GM19372 (cell line): ENCODE data around the gene NTHL1.

Experiments used
- ATAC-seq: cut with Tn5 transposase; IDR thresholded peaks from one replicate; pipeline ENCODE4 v1.9.1; 2021; ENCODE audit warnings: mild to moderate bottlenecking, low read depth, moderate library complexity; ENCODE audit not compliant: unreplicated experiment

The NTHL1 gene

GRCh38 chr16:2084895-2085625 is 37.4 kb upstream of the NTHL1 start:
- no peak for ATAC-seq

GRCh38 chr16:2083876-2084780 is 36.5 kb upstream of the NTHL1 start:
- no peak for ATAC-seq

- no peak for ATAC-seq
These were observed 35.8 kb upstream of the NTHL1 start for GRCh38 chr16:2083409-2083808.

- ATAC-seq: no peak
These were observed 35.3 kb upstream of the NTHL1 start for GRCh38 chr16:2082983-2083364.

GRCh38 chr16:2082171-2082982 is 34.7 kb upstream of the NTHL1 start:
- ATAC-seq: no peak

- no peak for ATAC-seq
These were observed 33.8 kb upstream of the NTHL1 start for GRCh38 chr16:2081201-2082084.

GRCh38 chr16:2079991-2080390 is 32.4 kb upstream of the NTHL1 start:
- ATAC-seq: no peak

GRCh38 chr16:2079311-2079800 is 31.7 kb upstream of the NTHL1 start:
- ATAC-seq: no peak

- ATAC-seq: no peak
These were observed 31.1 kb upstream of the NTHL1 start for GRCh38 chr16:2078691-2079090.

GRCh38 chr16:2078096-2078495 is 30.5 kb upstream of the NTHL1 start:
- no peak for ATAC-seq

- ATAC-seq: no peak
These were observed 30.1 kb upstream of the NTHL1 start for GRCh38 chr16:2077696-2078095.

- ATAC-seq: no peak
These were observed 29.4 kb upstream of the NTHL1 start for GRCh38 chr16:2077016-2077415.

GRCh38 chr16:2076072-2076865 is 28.6 kb upstream of the NTHL1 start:
- no peak for ATAC-seq

GRCh38 chr16:2075631-2076030 is 28.0 kb upstream of the NTHL1 start:
- ATAC-seq: no peak

- ATAC-seq: no peak
These were observed 26.4 kb upstream of the NTHL1 start for GRCh38 chr16:2074071-2074470.

GRCh38 chr16:2072926-2073325 is 25.3 kb upstream of the NTHL1 start:
- no peak for ATAC-seq

GRCh38 chr16:2071454-2072202 is 24.0 kb upstream of the NTHL1 start:
- no peak for ATAC-seq
